GM12878 (cell line): ENCODE results near the gene ABHD11. TPM values are rescaled to one million over a fixed set of nuclear protein-coding genes. Genes with fewer than 3 reads are reported as not detected.
A peak's percentile ranks its signal among the peaks of the same experiment; 100 is the strongest.

ENCODE experiments used
- ATAC-seq: fragments of 200-7000 bp; cut with Tn5 transposase; 3 replicates; pipeline ENCODE4 v1.9.1; 2020; ENCODE audit warnings: mild to moderate bottlenecking, moderate library complexity
- BruUV-seq: library from RNA; stranded (reverse); fragments of 400-500 nt; replicated peaks from 2 replicates; lab custom pipeline; 2021; lab: Mats Ljungman, UMichigan
- CTCF ChIA-PET: fragments of 300-600 bp; sonication (Branson Sonifier 250); formaldehyde crosslinking; extraction: SDS; loops from one replicate; lab custom pipeline; 2021; ENCODE audit warnings: inconsistent platforms; lab: Yijun Ruan, JAX
- POLR2A ChIA-PET: fragments of 350-600 bp; formaldehyde crosslinking; extraction: SDS; loops from one replicate; lab custom pipeline; 2021; ENCODE audit warnings: inconsistent platforms; lab: Charles Lee
- RAD21 ChIA-PET: fragments of 300-600 bp; sonication (Branson Sonifier 250); formaldehyde crosslinking; loops from one replicate; lab custom pipeline; 2023; ENCODE audit warnings: antibody characterized with exemption; ENCODE audit not compliant: unreplicated experiment; lab: Charles Lee
- SMC1A ChIA-PET: fragments of 300-600 bp; sonication (Branson Sonifier 250); formaldehyde crosslinking; loops from one replicate; lab custom pipeline; 2023; ENCODE audit not compliant: unreplicated experiment, uncharacterized antibody; lab: Charles Lee
- DNase-seq: peaks from one replicate; pipeline ENCODE4 v3.0.0-alpha.2; 2011; ENCODE audit warnings: low read depth, low spot score
- FAIRE-seq: peaks from 3 replicates; lab custom pipeline; 2011; peaks lifted over from hg19 to GRCh38; lab: Jason Lieb, UNC
- H2AFZ ChIP-seq: 2 replicates; pipeline ENCODE4 v1.6.0; 2011; ENCODE audit warnings: low read depth, low read length, control low read depth; ENCODE audit not compliant: control insufficient read depth
- H3K27ac ChIP-seq: 2 replicates; pipeline ENCODE4 v1.5.1; 2011; ENCODE audit warnings: control low read depth; ENCODE audit not compliant: control insufficient read depth, insufficient read depth
- H3K27me3 ChIP-seq, 2 experiments: replicated peaks in 1 of 2; 2 replicates each; pipeline versions ENCODE4 v1.6.0 to v1.6.1; 2011; ENCODE audit warnings: low read length in 1 of 2; ENCODE audit not compliant: control insufficient read depth in 2 of 2, insufficient read depth in 2 of 2
- H3K36me3 ChIP-seq, 2 experiments: 2 replicates each; pipeline ENCODE4 v1.5.1; 2011; ENCODE audit warnings: low read length in 1 of 2; ENCODE audit not compliant: control insufficient read depth in 2 of 2, insufficient read depth in 2 of 2
- H3K4me1 ChIP-seq: 2 replicates; pipeline ENCODE4 v1.6.1; 2011; ENCODE audit warnings: mild to moderate bottlenecking, low read length, moderate library complexity, mixed read lengths; ENCODE audit not compliant: control insufficient read depth, insufficient read depth
- H3K4me2 ChIP-seq: 2 replicates; pipeline ENCODE4 v1.6.0; 2011; ENCODE audit warnings: control low read depth; ENCODE audit not compliant: control insufficient read depth, insufficient read depth
- H3K4me3 ChIP-seq: fragments of 200-600 bp; sonication (generic); 2 replicates; pipeline ENCODE4 v1.5.1; 2016
- H3K79me2 ChIP-seq: 2 replicates; pipeline ENCODE4 v1.6.0; 2011; ENCODE audit warnings: low read length; ENCODE audit not compliant: control insufficient read depth, insufficient read depth
- H3K9ac ChIP-seq: 2 replicates; pipeline ENCODE4 v1.8.0; 2011; ENCODE audit warnings: low read length, control low read depth, mixed read lengths; ENCODE audit not compliant: control insufficient read depth, insufficient read depth
- H3K9me3 ChIP-seq: replicated peaks from 3 replicates; pipeline ENCODE4 v1.5.1; 2011; ENCODE audit warnings: mild to moderate bottlenecking, low read length; ENCODE audit not compliant: control insufficient read depth, insufficient read depth
- H4K20me1 ChIP-seq: 2 replicates; pipeline ENCODE4 v1.6.0; 2011; ENCODE audit not compliant: control insufficient read depth, insufficient read depth
- GATAD2B ChIP-seq: fragments of 450-650 bp; conservative IDR thresholded peaks from 2 replicates; pipeline ENCODE4 v1.6.1; 2017; ENCODE audit warnings: low read depth, mild to moderate bottlenecking, moderate library complexity
- MAX ChIP-seq: IDR thresholded peaks from 2 replicates; pipeline ENCODE4 v1.6.1; 2012; ENCODE audit warnings: low read depth, low read length, improper control_type of control experiment
- MEF2B ChIP-seq: fragments of 450-650 bp; IDR thresholded peaks from 2 replicates; pipeline ENCODE4 v1.6.1; 2018; ENCODE audit warnings: mild to moderate bottlenecking, moderate library complexity; ENCODE audit not compliant: partially characterized antibody, poor library complexity, severe bottlenecking
- NFXL1 ChIP-seq: fragments of 450-650 bp; IDR thresholded peaks from 2 replicates; pipeline ENCODE4 v1.6.1; 2017; ENCODE audit warnings: antibody characterized with exemption, mild to moderate bottlenecking, borderline replicate concordance
- NR2C1 ChIP-seq: fragments of 450-650 bp; IDR thresholded peaks from 2 replicates; pipeline ENCODE4 v1.6.1; 2017; ENCODE audit warnings: antibody characterized with exemption, mild to moderate bottlenecking, moderate library complexity
- WGBS: methylation state at CpG from one replicate; pipeline ENCODE4 v1.1.6; 2016; ENCODE audit warnings: low lambda C conversion rate; ENCODE audit not compliant: insufficient replicate concordance, insufficient coverage; ENCODE audit errors: missing lambda C conversion rate; 5-methylcytosine and 5-hydroxymethylcytosine counted together
- in situ Hi-C: fragments of 300-500 bp; cut with MboI; formaldehyde crosslinking; loops from 9 replicates; pipeline ENCODE4 v1.14.3; 2018; ENCODE audit warnings: mixed read lengths
- intact Hi-C: fragments of 100-400 bp; cut with micrococcal nuclease; formaldehyde crosslinking; loops from one replicate; pipeline ENCODE4 v1.14.2; 2022; ENCODE audit not compliant: unreplicated experiment
- polyA plus RNA-seq, 11 experiments: library from polyadenylated mRNA; depleted of rRNA in 4 of 11; unstranded in 6 of 11; stranded (reverse) in 5 of 11; fragments of >200 nt; fragmentation: Nextera tagmentation in 4 of 11; fragmentation: Illumina TruSeq in 1 of 11; extraction: Ambion mirVana in 4 of 11; extraction: Trizol in 1 of 11; gene quantifications; 1 replicate in 1 of 11; 2 replicates in 10 of 11; pipeline versions ENCODE4 v1.2.1 to v1.2.3, GENCODE V29; 2011 to 2016; ENCODE audit warnings: inconsistent platforms in 2 of 11, missing spikeins in 2 of 11, low read depth in 1 of 11
- total RNA-seq, 4 experiments: library from RNA; depleted of rRNA in 3 of 4; stranded (reverse); fragments of >200 nt in 3 of 4; fragmentation: Illumina TruSeq in 1 of 4; extraction: Trizol in 1 of 4; gene quantifications; 2 replicates each; pipeline versions ENCODE4 v1.2.1 to v1.2.3, GENCODE V29; 2013 to 2021

The ABHD11 gene
- total and polyA plus RNA-seq, 10 of the 15 experiments (the other 5 are each of a cell fraction or from before 2014, with no cell fraction given) = 2.8 to 24.8 (median 10.1) TPM

DNA sequence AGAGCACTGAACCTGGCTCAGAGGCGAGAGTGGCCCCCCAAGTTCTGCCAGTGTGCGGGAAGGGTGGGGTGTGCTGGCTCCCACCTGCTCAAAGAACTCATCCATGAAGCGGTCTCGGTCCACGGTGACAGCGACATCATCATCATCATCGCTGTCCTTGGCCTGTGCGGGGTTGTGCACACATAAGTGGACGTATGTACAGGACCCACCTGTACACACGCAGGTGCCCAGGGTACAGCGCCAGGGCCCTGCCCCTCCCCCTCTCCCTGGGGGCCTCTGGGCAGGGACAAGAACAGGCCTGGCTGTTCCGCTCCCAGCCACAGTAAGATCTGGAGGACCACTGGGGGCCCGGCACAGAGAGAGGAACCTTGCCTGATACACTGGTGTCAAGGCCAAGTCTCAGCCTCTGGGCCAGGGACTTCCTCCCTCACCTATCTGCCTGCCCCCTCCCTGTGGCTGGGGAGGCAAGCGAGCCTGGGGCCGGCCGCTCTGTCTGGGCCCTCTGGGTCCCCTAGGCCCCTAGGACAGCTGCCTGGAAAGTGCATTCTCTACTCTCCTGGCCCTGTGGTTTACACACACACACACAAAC is 29.5 kb downstream of the ABHD11 start:
- H3K4me2 ChIP-seq = no peak overlapping the region
- FAIRE-seq (no peak), ATAC-seq (no peak), DNase-seq (no peak)
- H3K9ac ChIP-seq = no peak overlapping the region
- no peaks in the 10 kb centered on the region for H4K20me1 ChIP-seq
- POLR2A ChIA-PET = no interaction called here
- H3K27ac ChIP-seq = no peak overlapping the region
- CTCF ChIA-PET = no interaction called here
- BruUV-seq = no TSS peak
- no peak overlapping the region for H2AFZ ChIP-seq
- H3K9me3 ChIP-seq = no peaks in the 10 kb centered on the region
- H3K4me3 ChIP-seq = no peak overlapping the region
- WGBS = 83% methylated on average over 16 of the region's 16 CpGs
- no peaks in the 10 kb centered on the region; a peak in 1 of 4 replicates for H3K36me3 ChIP-seq
- SMC1A ChIA-PET = no interaction called here
- no peak for TF ChIP-seq NFXL1
- no peak for TF ChIP-seq MAX
- no peak for TF ChIP-seq NR2C1
- H3K27me3 ChIP-seq = no peaks in the 10 kb centered on the region
- RAD21 ChIA-PET = no interaction called here
- H3K4me1 ChIP-seq = no peaks in the 10 kb centered on the region
- H3K79me2 ChIP-seq = no peaks in the 10 kb centered on the region
- intact Hi-C loops = no loop called here
- in situ Hi-C loops = no loop called here

DNA sequence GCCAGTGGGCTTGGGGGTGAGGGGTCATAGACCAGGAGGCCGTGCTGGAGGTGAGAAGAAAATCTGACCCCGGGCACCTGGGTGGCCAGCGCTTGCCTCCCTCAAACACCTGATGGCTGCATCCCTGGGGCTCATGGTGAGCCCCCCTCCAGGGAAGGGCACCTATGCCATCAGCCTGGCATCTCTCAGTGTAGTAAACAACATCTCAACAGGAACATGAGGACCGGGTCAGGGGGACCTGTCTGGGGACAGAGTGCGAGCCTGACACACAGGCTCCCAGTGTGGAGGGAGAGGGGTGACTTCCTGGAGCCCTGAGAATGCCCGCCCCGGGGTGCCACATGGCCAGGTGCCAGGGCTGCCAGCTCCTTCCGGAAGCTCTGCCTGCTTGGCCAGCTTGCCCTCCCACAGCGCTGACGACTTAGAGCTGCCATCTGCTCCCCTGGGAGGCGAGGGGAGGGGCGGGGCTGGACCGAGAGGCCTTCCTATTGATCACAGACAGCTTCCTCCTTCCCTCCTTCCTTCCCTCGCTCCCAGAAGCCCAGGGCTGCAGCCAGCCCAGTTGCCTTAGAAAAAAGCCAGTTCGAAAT is 31.5 kb downstream of the ABHD11 start:
- H3K9ac ChIP-seq = no peak overlapping the region
- no peaks in the 10 kb centered on the region for H3K79me2 ChIP-seq
- H3K27ac ChIP-seq = no peak overlapping the region
- no TSS peak for BruUV-seq
- no peak overlapping the region for H3K4me2 ChIP-seq
- TF ChIP-seq GATAD2B (no peak), MEF2B (peak; percentile 19)
- WGBS = 33% methylated on average over 15 of the region's 15 CpGs
- ChIA-PET RAD21 (no interaction called here), CTCF (no interaction called here), SMC1A (no interaction called here), POLR2A (interaction anchor here (0.7 kb wide), 1 partner anchor 65 kb away, joined by 3 read pairs; no protein-coding TSS in a partner anchor)
- H3K9me3 ChIP-seq = no peaks in the 10 kb centered on the region
- no peaks in the 10 kb centered on the region for H3K27me3 ChIP-seq
- intact Hi-C loops = no loop called here
- in situ Hi-C loops = no loop called here
- H2AFZ ChIP-seq = no peak overlapping the region
- DNase-seq (no peak), FAIRE-seq (no peak), ATAC-seq (peak; percentile 66)
- no peak overlapping the region for H3K4me3 ChIP-seq
- no peaks in the 10 kb centered on the region; a peak in 1 of 4 replicates for H3K36me3 ChIP-seq
- H4K20me1 ChIP-seq = no peaks in the 10 kb centered on the region
- no peaks in the 10 kb centered on the region for H3K4me1 ChIP-seq
